ENCODE data around the gene MAG. TPM values are rescaled to one million over a fixed set of nuclear protein-coding genes. Genes with fewer than 3 reads are reported as not detected.
A peak's percentile ranks its signal among the peaks of the same experiment; 100 is the strongest.

Gene MAG
- total and polyA plus RNA-seq, 2 of the 13 experiments (the other 11 are each of a cell fraction or from before 2014, with no cell fraction given): 0.20 to 1.3 TPM

DNA sequence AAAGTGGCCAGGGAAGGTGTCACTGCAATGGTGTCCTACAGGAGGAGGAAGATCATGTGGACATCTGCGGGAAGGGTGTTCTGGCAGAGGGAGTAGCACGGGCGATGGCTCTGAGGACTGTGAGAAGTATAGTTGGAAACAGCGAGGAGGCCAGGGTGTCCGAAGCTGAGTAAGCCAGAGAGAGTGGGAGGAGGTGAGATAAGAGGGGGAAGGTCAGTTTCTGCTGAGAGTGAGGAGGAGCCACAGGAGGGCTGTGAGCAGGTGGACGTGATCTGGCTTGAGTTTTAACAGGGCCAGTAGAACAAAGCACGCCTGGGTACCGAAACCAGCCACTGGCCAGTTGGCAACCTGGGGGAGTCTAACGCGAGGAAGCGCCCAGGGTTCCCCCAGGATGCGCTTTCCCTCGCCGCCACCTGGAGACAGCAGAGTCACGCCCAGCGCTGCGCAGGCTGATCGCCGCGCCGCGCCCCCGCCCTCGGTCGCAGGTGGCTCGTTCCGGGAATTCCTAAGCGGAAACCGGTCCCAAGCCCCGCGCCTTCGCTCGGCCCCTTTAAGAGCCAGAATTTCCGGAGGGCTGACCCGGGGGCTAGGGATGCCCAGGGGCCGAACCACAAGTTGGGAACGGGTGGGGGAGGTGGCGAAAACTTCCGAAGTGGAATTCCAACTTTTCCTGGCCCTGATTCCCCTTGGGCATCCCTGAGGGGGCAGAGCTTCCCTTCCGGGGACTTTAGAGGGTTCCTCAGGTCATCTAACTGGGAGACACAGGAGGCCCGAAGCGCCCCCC, 44.2 kb upstream of the MAG start (continued):
- TF ChIP-seq, protein P1, sequence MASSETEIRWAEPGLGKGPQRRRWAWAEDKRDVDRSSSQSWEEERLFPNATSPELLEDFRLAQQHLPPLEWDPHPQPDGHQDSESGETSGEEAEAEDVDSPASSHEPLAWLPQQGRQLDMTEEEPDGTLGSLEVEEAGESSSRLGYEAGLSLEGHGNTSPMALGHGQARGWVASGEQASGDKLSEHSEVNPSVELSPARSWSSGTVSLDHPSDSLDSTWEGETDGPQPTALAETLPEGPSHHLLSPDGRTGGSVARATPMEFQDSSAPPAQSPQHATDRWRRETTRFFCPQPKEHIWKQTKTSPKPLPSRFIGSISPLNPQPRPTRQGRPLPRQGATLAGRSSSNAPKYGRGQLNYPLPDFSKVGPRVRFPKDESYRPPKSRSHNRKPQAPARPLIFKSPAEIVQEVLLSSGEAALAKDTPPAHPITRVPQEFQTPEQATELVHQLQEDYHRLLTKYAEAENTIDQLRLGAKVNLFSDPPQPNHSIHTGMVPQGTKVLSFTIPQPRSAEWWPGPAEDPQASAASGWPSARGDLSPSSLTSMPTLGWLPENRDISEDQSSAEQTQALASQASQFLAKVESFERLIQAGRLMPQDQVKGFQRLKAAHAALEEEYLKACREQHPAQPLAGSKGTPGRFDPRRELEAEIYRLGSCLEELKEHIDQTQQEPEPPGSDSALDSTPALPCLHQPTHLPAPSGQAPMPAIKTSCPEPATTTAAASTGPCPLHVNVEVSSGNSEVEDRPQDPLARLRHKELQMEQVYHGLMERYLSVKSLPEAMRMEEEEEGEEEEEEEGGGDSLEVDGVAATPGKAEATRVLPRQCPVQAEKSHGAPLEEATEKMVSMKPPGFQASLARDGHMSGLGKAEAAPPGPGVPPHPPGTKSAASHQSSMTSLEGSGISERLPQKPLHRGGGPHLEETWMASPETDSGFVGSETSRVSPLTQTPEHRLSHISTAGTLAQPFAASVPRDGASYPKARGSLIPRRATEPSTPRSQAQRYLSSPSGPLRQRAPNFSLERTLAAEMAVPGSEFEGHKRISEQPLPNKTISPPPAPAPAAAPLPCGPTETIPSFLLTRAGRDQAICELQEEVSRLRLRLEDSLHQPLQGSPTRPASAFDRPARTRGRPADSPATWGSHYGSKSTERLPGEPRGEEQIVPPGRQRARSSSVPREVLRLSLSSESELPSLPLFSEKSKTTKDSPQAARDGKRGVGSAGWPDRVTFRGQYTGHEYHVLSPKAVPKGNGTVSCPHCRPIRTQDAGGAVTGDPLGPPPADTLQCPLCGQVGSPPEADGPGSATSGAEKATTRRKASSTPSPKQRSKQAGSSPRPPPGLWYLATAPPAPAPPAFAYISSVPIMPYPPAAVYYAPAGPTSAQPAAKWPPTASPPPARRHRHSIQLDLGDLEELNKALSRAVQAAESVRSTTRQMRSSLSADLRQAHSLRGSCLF (CRISPR knock-in tag; IDR thresholded peaks at IDR 0.05; ENCODE audit: borderline replicate concordance): 0 out of 2 replicates have a peak, but pooled peaks have one; percentile 37
- TF ChIP-seq, protein P2, sequence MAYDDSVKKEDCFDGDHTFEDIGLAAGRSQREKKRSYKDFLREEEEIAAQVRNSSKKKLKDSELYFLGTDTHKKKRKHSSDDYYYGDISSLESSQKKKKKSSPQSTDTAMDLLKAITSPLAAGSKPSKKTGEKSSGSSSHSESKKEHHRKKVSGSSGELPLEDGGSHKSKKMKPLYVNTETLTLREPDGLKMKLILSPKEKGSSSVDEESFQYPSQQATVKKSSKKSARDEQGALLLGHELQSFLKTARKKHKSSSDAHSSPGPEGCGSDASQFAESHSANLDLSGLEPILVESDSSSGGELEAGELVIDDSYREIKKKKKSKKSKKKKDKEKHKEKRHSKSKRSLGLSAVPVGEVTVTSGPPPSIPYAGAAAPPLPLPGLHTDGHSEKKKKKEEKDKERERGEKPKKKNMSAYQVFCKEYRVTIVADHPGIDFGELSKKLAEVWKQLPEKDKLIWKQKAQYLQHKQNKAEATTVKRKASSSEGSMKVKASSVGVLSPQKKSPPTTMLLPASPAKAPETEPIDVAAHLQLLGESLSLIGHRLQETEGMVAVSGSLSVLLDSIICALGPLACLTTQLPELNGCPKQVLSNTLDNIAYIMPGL (CRISPR knock-in tag; IDR thresholded peaks at IDR 0.05; ENCODE audit: borderline replicate concordance in 1 of 2, low read depth in 1 of 2): peak in 1 of 2 experiments; percentile 57; a peak in 3 of 4 replicates
- TF ChIP-seq ARHGAP35 (CRISPR knock-in tag; IDR thresholded peaks at IDR 0.05; ENCODE audit: borderline replicate concordance): 0 out of 2 replicates have a peak, but pooled peaks have one; percentile 4
- peak; percentile 44; the same call in 1 of the 2 replicates for TF ChIP-seq TBX2 (CRISPR knock-in tag; IDR thresholded peaks at IDR 0.05; ENCODE audit: borderline replicate concordance)
- TF ChIP-seq, protein P3, sequence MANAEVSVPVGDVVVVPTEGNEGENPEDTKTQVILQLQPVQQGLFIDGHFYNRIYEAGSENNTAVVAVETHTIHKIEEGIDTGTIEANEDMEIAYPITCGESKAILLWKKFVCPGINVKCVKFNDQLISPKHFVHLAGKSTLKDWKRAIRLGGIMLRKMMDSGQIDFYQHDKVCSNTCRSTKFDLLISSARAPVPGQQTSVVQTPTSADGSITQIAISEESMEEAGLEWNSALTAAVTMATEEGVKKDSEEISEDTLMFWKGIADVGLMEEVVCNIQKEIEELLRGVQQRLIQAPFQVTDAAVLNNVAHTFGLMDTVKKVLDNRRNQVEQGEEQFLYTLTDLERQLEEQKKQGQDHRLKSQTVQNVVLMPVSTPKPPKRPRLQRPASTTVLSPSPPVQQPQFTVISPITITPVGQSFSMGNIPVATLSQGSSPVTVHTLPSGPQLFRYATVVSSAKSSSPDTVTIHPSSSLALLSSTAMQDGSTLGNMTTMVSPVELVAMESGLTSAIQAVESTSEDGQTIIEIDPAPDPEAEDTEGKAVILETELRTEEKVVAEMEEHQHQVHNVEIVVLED (CRISPR knock-in tag; IDR thresholded peaks at IDR 0.05; ENCODE audit: borderline replicate concordance): no peak
- 0 out of 2 replicates have a peak, but pooled peaks have one; percentile 23 for TF ChIP-seq PRMT3 (CRISPR knock-in tag; IDR thresholded peaks at IDR 0.05; ENCODE audit: borderline replicate concordance, low read depth)
- TF ChIP-seq KLF6 (CRISPR knock-in tag; IDR thresholded peaks at IDR 0.05): peak; percentile 25; the same call in 1 of the 2 replicates
- TF ChIP-seq KDM1A (CRISPR knock-in tag; IDR thresholded peaks at IDR 0.05): peak; percentile 72
- TF ChIP-seq, protein P4, sequence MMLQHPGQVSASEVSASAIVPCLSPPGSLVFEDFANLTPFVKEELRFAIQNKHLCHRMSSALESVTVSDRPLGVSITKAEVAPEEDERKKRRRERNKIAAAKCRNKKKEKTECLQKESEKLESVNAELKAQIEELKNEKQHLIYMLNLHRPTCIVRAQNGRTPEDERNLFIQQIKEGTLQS (CRISPR knock-in tag; IDR thresholded peaks at IDR 0.05): no peak
- TF ChIP-seq KAT2B (IDR thresholded peaks at IDR 0.05; ENCODE audit: borderline replicate concordance, low read depth, low read length): no peak
- TF ChIP-seq ERF (CRISPR knock-in tag; IDR thresholded peaks at IDR 0.05): peak; percentile 39; the same call in 1 of the 2 replicates
- TF ChIP-seq, protein P5, sequence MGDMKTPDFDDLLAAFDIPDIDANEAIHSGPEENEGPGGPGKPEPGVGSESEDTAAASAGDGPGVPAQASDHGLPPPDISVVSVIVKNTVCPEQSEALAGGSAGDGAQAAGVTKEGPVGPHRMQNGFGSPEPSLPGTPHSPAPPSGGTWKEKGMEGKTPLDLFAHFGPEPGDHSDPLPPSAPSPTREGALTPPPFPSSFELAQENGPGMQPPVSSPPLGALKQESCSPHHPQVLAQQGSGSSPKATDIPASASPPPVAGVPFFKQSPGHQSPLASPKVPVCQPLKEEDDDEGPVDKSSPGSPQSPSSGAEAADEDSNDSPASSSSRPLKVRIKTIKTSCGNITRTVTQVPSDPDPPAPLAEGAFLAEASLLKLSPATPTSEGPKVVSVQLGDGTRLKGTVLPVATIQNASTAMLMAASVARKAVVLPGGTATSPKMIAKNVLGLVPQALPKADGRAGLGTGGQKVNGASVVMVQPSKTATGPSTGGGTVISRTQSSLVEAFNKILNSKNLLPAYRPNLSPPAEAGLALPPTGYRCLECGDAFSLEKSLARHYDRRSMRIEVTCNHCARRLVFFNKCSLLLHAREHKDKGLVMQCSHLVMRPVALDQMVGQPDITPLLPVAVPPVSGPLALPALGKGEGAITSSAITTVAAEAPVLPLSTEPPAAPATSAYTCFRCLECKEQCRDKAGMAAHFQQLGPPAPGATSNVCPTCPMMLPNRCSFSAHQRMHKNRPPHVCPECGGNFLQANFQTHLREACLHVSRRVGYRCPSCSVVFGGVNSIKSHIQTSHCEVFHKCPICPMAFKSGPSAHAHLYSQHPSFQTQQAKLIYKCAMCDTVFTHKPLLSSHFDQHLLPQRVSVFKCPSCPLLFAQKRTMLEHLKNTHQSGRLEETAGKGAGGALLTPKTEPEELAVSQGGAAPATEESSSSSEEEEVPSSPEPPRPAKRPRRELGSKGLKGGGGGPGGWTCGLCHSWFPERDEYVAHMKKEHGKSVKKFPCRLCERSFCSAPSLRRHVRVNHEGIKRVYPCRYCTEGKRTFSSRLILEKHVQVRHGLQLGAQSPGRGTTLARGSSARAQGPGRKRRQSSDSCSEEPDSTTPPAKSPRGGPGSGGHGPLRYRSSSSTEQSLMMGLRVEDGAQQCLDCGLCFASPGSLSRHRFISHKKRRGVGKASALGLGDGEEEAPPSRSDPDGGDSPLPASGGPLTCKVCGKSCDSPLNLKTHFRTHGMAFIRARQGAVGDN (CRISPR knock-in tag; IDR thresholded peaks at IDR 0.05): peak; percentile 69
- peak; percentile 84 for TF ChIP-seq TEAD3 (CRISPR knock-in tag; optimal IDR thresholded peaks at IDR 0.05; ENCODE audit: borderline replicate concordance)
